Middle frontal gyrus (tissue), 1 donor: ENCODE data around the gene PIP.
"Not testable (repeated sequence)": the region's sequence is repeated elsewhere in the genome, so short reads cannot be mapped to it uniquely, and the experiment has no call there.

Experiments used
- DNase-seq: peaks from one replicate; pipeline ENCODE4 v3.0.0-alpha.2; 2015; ENCODE audit warnings: low spot score; ENCODE audit errors: extremely low spot score

The PIP gene

GRCh38 chr7:143131781-143132180 lies at the start of gene PIP:
PIP (plus strand) TSS chr7:143132077; CDS start chr7:143132117, 40 bp downstream.
- DNase-seq = no peak

- no peak for DNase-seq
Observed at GRCh38 chr7:143085109-143085508, 46.8 kb upstream of the PIP start.

GRCh38 chr7:143085610-143086009 lies 46.3 kb upstream of the PIP start:
- DNase-seq = not testable (repeated sequence)

GRCh38 chr7:143088549-143089231 lies 43.2 kb upstream of the PIP start:
- DNase-seq = not testable (repeated sequence)

- no peak for DNase-seq
Observed at GRCh38 chr7:143096146-143096545, 35.7 kb upstream of the PIP start.

DNA sequence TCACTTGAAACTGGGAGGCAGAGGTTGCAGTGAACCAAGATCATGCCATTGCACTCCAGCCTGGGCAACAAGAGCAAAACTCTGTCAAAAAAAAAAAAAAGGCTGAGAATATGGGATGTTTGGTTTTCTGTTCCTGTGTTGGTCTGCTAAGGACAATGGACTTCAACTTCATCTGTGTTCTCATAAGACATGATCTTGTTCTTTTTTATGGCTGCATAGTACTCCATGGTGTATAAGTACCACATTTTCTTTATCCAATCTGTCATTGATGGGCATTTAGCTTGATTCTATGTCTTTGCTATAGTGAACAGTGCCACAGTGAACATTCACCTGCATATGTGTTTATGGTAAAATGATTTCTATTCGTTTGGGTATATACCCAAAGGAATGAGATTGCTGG lies 32.3 kb upstream of the PIP start:
- DNase-seq = not testable (repeated sequence)

DNA sequence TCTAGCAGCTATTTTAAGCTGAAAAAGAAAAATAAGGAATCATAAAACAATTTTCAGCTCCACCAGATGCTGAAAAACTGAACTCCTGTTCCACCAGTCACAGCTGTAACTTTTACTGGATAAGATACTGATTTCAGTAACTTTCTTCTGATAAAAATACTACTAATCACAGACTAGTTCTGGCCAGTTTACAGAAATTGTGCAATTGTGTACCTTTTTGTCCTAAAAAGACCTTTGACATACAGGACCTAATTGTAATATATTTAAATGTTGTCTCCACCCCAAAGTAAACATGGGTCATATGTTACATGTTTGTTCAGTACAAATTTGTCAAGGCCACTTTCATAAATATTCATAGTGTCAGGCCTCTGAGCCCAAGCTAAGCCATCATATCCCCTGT lies 27.1 kb upstream of the PIP start:
- no peak for DNase-seq

GRCh38 chr7:143108019-143108418 lies 23.9 kb upstream of the PIP start:
- not testable (repeated sequence) for DNase-seq

- DNase-seq = no peak
Observed at GRCh38 chr7:143117395-143117794, 14.5 kb upstream of the PIP start.

- DNase-seq = no peak
Observed at GRCh38 chr7:143120691-143121405, 11.0 kb upstream of the PIP start.

DNA sequence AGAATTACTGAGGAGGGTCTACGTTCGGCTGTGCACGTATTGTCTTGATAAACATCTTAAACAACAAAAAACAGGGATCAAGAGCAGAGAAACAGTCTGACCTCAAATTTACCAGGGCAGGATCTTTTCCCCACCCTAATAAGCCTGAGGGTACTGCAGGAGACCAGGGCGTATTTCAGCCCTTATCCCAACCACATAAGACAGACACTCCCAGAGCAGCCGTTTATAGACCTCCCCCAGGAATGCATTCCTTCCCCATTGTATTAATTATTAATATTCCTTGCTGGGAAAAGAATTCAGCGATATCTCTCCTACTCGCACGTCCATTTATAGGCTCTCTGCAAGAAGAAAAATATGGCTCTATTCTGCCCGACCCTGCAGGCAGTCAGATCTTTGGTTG lies 8.6 kb upstream of the PIP start:
- not testable (repeated sequence) for DNase-seq

DNA sequence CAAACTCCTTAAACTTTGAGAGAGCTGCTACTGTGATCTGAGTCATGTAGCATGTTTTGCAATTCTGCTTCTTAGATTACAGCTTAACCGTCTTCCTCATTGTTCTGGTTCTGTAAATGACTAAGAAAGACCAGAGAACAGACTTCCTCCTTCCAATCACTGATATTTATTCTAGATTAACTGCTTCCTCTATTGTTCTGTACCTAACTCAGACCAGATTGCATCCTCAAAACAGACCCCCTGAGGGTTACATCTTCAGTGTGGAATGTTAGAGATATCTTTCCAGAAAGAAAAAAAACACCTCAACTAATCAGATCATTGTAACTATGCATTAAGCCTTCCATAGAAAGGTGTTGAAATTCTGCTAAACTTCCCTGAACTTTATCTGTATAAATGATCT lies 5.7 kb upstream of the PIP start:
- no peak for DNase-seq

GRCh38 chr7:143129051-143129450 lies 2.8 kb upstream of the PIP start:
- no peak for DNase-seq

DNA sequence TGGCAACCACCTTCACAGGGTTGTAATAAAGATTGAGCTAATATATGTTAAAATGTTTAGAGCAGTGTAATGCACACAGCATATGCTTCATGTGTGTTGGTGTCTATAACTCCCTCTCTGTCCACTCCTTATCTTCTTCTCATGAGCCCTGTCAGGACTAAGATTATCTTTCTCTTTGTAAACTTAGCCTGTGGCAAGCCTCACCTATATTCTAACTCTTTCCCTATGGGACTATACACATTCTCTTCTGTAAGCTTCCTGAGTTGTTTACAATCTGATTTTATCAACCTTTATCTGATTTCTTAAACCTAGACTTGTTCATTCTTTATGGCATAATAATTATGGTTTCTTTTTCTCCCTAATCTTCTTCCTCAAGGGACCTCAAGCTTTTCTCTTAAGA lies 2.4 kb upstream of the PIP start:
- no peak for DNase-seq

DNA sequence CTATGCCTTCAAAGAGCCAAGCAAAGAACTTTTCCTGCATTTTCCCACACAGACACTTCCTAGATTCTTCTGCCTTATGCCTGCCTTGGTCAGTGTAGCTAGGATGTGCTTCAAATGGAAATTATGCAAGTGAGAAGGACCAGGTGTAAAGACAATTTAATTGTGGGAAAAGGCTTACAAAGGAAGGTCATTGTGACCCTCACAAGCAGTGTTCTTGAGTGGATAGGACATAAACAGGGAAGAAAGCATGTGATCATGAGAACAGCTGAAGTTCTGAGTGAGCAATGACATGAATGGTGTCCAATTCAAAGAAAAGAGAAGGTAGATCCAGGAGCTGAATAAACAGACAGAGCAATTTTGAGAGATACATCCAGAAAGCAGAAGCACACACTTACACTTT lies 1.3 kb upstream of the PIP start:
- DNase-seq = no peak

DNA sequence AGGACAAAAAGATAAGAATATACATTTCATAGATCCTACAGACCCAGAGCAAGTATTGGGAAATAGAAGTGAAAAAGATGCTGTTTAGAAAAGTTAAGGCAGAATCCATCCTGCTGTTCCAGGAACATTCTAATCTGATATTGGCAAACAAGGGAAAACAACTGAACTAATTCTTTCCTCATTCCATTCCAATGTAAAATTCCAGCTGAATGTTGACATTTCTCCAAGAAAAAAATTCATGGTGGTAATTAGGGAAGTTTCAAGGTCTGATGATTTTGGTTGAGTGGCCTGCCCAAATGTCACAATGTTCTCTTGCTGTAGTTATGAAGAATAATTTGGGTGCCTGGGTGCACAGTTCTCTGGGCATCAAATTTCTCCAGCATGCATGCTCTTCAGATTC lies 15.2 kb downstream of the PIP start:
- DNase-seq = no peak

DNA sequence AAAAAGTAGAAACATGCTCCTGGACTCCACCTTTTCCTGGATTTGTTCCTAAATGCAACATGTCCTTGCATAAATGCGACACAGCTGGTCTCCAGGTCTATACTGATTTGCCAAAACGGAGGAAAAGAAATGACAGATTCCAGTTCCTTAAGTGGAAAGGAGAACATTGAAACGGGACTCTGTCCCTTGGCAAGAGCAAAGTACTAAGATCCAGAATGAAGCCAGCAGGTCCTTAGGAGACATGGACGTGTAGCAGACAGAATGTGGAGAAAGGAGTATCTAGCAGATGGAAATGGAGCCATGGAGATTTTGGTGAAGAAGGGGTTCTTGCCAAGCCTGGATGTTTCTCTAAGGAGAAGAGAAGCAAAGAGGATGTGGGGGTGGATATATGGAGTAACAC lies 16.2 kb downstream of the PIP start:
- DNase-seq = no peak

DNA sequence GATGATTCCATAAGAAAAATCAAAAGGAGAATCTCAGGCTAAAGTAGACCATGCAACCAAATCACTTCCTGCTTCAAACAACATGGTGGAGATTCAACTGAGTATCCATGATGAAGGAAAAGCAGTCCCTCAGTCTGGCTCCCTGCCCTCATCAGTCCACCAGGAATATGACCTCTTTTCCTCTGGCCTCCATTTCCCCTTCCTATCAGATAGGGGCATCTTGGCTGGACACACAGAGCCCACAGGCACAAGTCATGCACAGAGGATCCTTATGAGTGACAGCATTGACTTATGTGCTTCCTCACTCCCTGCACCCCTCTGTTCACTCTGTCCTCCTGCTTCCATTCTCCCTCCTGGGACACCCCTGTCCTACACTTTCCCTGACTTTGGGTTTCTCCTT lies 16.8 kb downstream of the PIP start:
- no peak for DNase-seq

- not testable (repeated sequence) for DNase-seq
Observed at GRCh38 chr7:143150696-143151095, 18.8 kb downstream of the PIP start.

GRCh38 chr7:143158617-143159016 lies 26.7 kb downstream of the PIP start:
- not testable (repeated sequence) for DNase-seq

DNA sequence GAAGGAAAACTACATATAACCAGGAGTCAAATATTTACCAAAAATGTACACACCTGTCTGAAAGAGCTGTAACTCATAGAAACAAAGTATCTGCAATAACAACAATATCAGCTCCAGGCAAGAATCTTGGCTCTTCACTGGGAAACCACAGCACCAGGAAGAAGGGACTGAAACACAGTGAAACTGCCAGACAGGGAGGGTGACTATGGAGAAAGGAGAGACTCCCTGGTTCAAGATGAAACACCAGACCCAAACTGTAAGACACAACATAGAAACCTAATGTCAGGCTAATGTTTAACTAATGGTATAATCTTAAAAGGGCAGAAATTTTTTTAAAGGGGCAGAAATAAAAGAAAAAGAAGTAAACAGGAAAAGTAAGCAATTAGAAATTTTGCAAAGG lies 39.8 kb downstream of the PIP start:
- DNase-seq = no peak

DNA sequence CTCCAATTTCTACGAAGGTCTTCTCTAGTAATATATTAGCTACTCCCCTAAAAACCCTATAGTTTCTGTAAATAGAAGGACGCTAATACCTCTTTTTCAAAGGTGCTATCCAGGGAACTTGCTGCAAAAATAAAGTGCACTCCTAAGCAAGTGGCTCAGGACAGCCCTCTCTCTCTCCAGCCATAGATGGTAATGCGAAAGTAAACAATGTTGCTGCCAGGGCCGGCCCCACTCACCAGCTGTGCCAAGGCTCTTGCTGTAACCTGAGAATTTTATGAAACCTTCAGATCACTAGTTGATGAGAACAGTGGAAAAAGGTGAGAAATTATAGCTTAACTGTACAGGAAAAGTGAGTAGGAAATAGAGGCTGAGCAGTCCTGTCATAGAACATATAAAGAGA lies 40.5 kb downstream of the PIP start:
- no peak for DNase-seq

DNA sequence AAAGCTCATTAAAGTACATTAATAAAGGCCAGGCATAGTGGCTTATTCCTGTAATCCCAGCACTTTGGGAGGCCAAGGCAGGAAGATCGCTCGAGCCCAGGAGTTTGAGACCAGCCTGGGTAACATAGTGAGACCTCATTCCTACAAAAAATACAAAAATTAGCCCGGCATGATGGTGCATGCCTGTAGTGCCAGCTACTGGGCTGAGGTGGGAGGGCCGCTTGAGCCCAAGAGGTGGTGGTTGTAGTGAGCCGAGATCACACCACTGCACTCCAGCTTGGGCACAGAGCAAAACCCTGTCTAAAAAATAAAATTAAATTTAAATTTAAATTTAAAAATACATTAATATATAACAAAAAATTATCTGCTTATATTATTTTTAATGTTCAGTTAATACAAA lies 44.3 kb downstream of the PIP start:
- DNase-seq = no peak
